Mesothelial cell of epicardium (in vitro differentiated cells): ENCODE data around the gene AFF2. TPM values are rescaled to one million over a fixed set of nuclear protein-coding genes. Genes with fewer than 3 reads are reported as not detected.

Experiments used
- DNase-seq, 2 experiments: peaks; one replicate each; pipeline ENCODE4 v3.0.0; 2021; ENCODE audit warnings: low spot score in 2 of 2; ENCODE audit not compliant: unreplicated experiment in 2 of 2
- H3K27ac Mint-ChIP-seq: 2 replicates; pipeline ENCODE4 v1.8.0; 2021; ENCODE audit warnings: mixed read lengths
- H3K27me3 Mint-ChIP-seq: 2 replicates; pipeline ENCODE4 v1.8.0; 2021; ENCODE audit warnings: low read depth, mixed read lengths
- H3K36me3 Mint-ChIP-seq: 2 replicates; pipeline ENCODE4 v1.8.0; 2021; ENCODE audit warnings: mixed read lengths
- H3K4me1 Mint-ChIP-seq: 2 replicates; pipeline ENCODE4 v1.8.0; 2021; ENCODE audit warnings: mixed read lengths
- H3K4me3 Mint-ChIP-seq: 2 replicates; pipeline ENCODE4 v1.8.0; 2021; ENCODE audit warnings: mild to moderate bottlenecking, moderate library complexity, mixed read lengths
- H3K9me3 Mint-ChIP-seq: 2 replicates; pipeline ENCODE4 v1.8.0; 2021; ENCODE audit warnings: mixed read lengths
- total RNA-seq: library from RNA; stranded (reverse); gene quantifications from 3 replicates; pipeline ENCODE4 v1.2.1, GENCODE V29; 2021
- TF ChIP-seq, protein P1 (sequence below): fragments of 200-600 bp; sonication (generic); IDR thresholded peaks from one replicate; pipeline ENCODE4 v1.5.0; 2021; ENCODE audit warnings: antibody characterized with exemption; ENCODE audit not compliant: unreplicated experiment

AFF2 gene
- total RNA-seq, 1 donor from 2014 or later = 5.8 TPM

DNA sequence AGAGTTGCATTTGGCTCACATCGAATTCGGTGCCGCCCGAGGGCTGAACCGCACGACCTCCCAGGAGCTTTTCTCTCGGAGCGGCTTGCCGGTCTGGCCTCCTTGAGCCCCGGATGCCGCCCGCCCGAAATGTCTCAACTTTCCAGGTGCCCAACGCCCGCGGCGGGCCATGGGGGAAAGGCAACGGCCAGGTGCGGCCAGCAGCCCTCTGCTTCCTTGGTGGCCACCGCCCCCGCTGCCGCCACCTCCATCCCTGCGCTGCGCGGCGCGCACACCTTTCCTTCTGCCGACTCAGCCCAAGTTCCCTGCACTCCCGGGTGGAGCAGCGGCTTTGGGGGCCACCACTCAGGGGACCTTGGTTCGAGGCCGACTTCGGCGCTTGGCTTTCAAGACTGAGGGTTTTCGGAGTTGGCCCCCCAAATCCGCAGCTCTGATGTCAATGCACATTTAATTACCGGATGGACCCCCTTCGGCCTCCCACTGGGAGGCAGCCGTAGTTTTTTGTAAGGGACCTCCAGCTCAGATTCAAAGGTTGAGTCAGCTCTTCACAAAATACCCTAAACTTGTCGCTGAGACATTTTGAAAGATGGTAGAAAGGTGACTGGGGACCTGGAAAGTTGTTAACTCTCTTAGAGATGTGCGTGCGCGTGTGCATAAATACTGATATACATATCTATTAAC is 1.1 kb downstream of the AFF2 start:
- Mint-ChIP-seq H3K9me3 (peaks cover 4% of the 10 kb centered on the region), H3K4me1 (no peaks in the 10 kb centered on the region), H3K4me3 (peak overlapping the region; percentile 65), H3K36me3 (no peaks in the 10 kb centered on the region), H3K27ac (no peak overlapping the region), H3K27me3 (peaks cover 63% of the 10 kb centered on the region)
- TF ChIP-seq, protein P1, sequence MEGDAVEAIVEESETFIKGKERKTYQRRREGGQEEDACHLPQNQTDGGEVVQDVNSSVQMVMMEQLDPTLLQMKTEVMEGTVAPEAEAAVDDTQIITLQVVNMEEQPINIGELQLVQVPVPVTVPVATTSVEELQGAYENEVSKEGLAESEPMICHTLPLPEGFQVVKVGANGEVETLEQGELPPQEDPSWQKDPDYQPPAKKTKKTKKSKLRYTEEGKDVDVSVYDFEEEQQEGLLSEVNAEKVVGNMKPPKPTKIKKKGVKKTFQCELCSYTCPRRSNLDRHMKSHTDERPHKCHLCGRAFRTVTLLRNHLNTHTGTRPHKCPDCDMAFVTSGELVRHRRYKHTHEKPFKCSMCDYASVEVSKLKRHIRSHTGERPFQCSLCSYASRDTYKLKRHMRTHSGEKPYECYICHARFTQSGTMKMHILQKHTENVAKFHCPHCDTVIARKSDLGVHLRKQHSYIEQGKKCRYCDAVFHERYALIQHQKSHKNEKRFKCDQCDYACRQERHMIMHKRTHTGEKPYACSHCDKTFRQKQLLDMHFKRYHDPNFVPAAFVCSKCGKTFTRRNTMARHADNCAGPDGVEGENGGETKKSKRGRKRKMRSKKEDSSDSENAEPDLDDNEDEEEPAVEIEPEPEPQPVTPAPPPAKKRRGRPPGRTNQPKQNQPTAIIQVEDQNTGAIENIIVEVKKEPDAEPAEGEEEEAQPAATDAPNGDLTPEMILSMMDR = no peak
- DNase-seq = peak in 1 of 2 experiments; percentile 21

DNA sequence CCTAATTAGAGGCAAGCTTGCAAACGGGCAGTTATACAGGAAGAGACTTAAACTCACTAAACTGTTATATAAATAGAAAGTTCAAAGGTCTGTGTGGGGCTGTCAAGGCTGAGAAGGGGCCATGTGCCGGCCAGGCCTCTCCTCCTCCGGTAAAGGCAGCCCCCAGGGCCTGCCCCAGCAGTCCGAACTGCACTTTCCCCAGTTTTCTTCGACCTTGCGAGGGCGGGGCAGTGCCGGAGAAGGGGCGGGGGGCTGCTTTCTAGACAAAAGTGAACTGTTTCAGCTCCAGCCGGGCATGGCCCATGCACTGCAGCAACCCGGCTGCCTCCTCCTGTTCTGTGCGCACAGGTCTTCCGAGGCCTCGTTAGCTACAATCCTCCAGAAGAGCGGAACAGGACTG is 4.1 kb downstream of the AFF2 start:
- H3K36me3 Mint-ChIP-seq = no peaks in the 10 kb centered on the region
- no peak for DNase-seq
- no peak overlapping the region for H3K4me3 Mint-ChIP-seq
- no peaks in the 10 kb centered on the region for H3K4me1 Mint-ChIP-seq
- TF ChIP-seq, protein P1 = no peak
- peaks cover 54% of the 10 kb centered on the region for H3K27me3 Mint-ChIP-seq
- no peak overlapping the region for H3K27ac Mint-ChIP-seq
- H3K9me3 Mint-ChIP-seq = peaks cover 12% of the 10 kb centered on the region

DNA sequence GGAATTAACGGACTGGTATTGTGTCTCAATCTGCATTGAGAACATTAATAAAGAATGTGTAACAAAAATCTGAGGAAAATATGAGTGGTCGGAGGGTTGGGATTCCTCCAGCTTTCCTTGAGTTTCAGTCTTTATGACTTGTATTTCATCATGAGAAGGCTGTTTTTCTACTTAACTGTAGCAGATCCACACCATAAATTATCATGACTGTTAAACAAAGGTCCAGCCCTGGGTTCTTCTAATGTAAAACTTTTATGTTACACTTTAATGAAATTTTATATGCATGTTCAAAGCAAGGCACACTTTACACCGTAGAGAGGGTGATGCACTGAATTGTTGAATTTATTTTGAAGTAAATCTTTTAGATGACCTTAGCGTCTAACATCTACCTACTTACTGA is 7.0 kb downstream of the AFF2 start:
- TF ChIP-seq, protein P1 = no peak
- Mint-ChIP-seq H3K4me3 (no peak overlapping the region), H3K27me3 (peaks cover 43% of the 10 kb centered on the region), H3K27ac (no peak overlapping the region), H3K36me3 (no peaks in the 10 kb centered on the region), H3K4me1 (no peaks in the 10 kb centered on the region), H3K9me3 (peaks cover 24% of the 10 kb centered on the region)
- no peak for DNase-seq

DNA sequence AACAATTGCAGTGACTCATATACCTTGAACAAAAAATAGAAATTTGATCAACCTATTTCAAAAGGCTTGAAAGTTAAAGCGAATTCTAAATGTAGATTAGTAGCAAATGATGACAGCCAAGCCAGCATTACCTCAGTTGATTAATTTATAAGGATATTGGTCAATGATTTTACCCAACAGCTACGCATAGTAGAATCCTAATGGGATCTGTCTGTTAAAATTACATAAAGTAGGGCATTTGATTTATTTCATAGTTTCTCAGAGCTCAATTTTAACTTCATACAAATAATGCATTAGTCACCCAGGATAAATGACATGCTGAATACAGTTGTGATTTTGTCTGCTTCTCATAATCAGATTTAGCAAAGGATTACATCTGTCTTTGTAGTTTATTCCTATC is 12.0 kb downstream of the AFF2 start:
- DNase-seq = no peak
- no peaks in the 10 kb centered on the region for H3K4me1 Mint-ChIP-seq
- no peaks in the 10 kb centered on the region for H3K36me3 Mint-ChIP-seq
- H3K27me3 Mint-ChIP-seq = peaks cover 4% of the 10 kb centered on the region
- no peak overlapping the region for H3K4me3 Mint-ChIP-seq
- TF ChIP-seq, protein P1 = no peak
- H3K27ac Mint-ChIP-seq = no peak overlapping the region
- peaks cover 27% of the 10 kb centered on the region for H3K9me3 Mint-ChIP-seq

DNA sequence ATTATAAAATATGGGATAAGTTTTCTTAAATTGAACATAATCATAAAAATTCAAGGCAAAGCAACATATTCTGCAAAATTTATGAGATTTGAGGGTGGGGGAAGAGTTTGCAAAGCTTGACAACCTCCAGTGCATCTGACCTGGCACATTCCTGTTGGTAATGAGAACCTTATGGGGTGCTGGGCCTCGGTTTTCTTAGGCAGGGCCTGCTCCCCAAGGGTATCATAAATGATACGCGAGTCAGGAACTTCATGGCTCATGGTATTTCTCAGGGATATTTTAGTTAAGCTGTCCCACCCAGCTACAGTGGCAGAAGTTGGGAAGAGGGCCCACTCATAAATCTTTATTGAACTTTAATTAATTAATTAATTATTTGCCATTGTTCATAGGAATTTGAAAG is 13.2 kb downstream of the AFF2 start:
- DNase-seq = no peak
- Mint-ChIP-seq H3K27ac (no peak overlapping the region), H3K4me3 (no peak overlapping the region), H3K4me1 (no peaks in the 10 kb centered on the region), H3K27me3 (peaks cover 4% of the 10 kb centered on the region), H3K36me3 (no peaks in the 10 kb centered on the region), H3K9me3 (peaks cover 29% of the 10 kb centered on the region)
- TF ChIP-seq, protein P1 = no peak

DNA sequence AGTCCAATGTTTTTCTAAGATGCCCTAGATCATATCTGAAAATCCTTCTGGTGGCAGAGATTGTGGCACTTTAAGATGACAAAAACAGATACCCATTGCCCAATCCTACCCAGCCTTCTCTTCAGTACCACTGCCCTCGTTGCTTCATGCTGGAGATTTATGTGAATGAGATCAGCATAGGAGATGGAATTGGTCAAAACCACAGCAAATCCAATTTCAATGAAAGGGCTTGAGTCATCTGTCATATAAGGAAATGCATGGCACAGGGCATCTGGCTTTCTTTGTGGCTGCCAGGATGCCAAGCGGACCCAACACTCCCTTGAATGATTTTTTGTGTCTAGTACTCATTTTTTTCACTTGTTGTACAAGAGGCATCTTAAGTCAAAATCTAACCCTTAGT is 16.8 kb downstream of the AFF2 start:
- Mint-ChIP-seq H3K9me3 (peaks cover 22% of the 10 kb centered on the region), H3K27ac (no peak overlapping the region), H3K36me3 (no peaks in the 10 kb centered on the region), H3K27me3 (no peaks in the 10 kb centered on the region), H3K4me1 (no peaks in the 10 kb centered on the region), H3K4me3 (no peak overlapping the region)
- DNase-seq = no peak
- TF ChIP-seq, protein P1 = no peak
